AG04449 (cell line): ENCODE measurements around the gene MXD4.

ENCODE experiments used
- CTCF ChIA-PET: fragments of 350-600 bp; formaldehyde crosslinking; extraction: SDS; loops from one replicate; lab custom pipeline; 2021; ENCODE audit warnings: antibody characterized with exemption; lab: Yijun Ruan, JAX
- POLR2A ChIA-PET: fragments of 400-600, 350-600 bp; formaldehyde crosslinking; extraction: SDS; loops from one replicate; lab custom pipeline; 2020; ENCODE audit warnings: antibody characterized with exemption, inconsistent platforms; lab: Yijun Ruan, JAX
- DNase-seq: peaks from one replicate; pipeline ENCODE4 v3.0.0-alpha.2; 2010; ENCODE audit warnings: low read depth, low spot score
- H3K4me3 ChIP-seq: 2 replicates; pipeline ENCODE4 v1.5.1; 2011; ENCODE audit warnings: low read depth, mild to moderate bottlenecking, control low read depth, low read length
- CTCF ChIP-seq: IDR thresholded peaks from one replicate; pipeline ENCODE4 v1.5.1; 2011; ENCODE audit warnings: mild to moderate bottlenecking, moderate library complexity, low read length, control low read depth, inconsistent platforms; ENCODE audit not compliant: insufficient read depth; ENCODE audit errors: missing control alignments

The MXD4 gene

GRCh38 chr4:2289955-2290333 lies 28.0 kb upstream of the MXD4 start:
- H3K4me3 ChIP-seq: no peak overlapping the region
- CTCF ChIA-PET: no interaction called here
- DNase-seq: no peak
- no peak for TF ChIP-seq CTCF
- POLR2A ChIA-PET: no interaction called here

GRCh38 chr4:2289311-2289954 lies 27.5 kb upstream of the MXD4 start:
- ChIA-PET CTCF (no interaction called here), POLR2A (interaction anchor here (1.2 kb wide), 1 partner anchor 27 kb away, joined by 3 read pairs; the partner anchor contains the start of gene MXD4)
- TF ChIP-seq CTCF: no peak

GRCh38 chr4:2288051-2288541 lies 26.2 kb upstream of the MXD4 start:
- DNase-seq: no peak
- CTCF ChIA-PET: no interaction called here
- no peak overlapping the region for H3K4me3 ChIP-seq
- POLR2A ChIA-PET: interaction anchor here (1.2 kb wide), 1 partner anchor 26 kb away, joined by 3 read pairs; the partner anchor contains the start of gene MXD4
- TF ChIP-seq CTCF: no peak

More at GRCh38 chr4:2289311-2289954, 27.5 kb upstream of the MXD4 start:
- no peak for DNase-seq
- H3K4me3 ChIP-seq: no peak overlapping the region

GRCh38 chr4:2287594-2287915 lies 25.6 kb upstream of the MXD4 start:
- ChIA-PET CTCF (no interaction called here), POLR2A (no interaction called here)
- no peak overlapping the region for H3K4me3 ChIP-seq
- no peak for TF ChIP-seq CTCF
- DNase-seq: no peak

GRCh38 chr4:2286904-2287593 lies 25.1 kb upstream of the MXD4 start:
- no peak overlapping the region for H3K4me3 ChIP-seq
- no peak for DNase-seq
- TF ChIP-seq CTCF: no peak
- CTCF ChIA-PET: no interaction called here
- POLR2A ChIA-PET: no interaction called here

- DNase-seq: no peak
- no peak overlapping the region for H3K4me3 ChIP-seq
- TF ChIP-seq CTCF: no peak
- ChIA-PET POLR2A (no interaction called here), CTCF (no interaction called here)
Observed at GRCh38 chr4:2285613-2286381, 23.9 kb upstream of the MXD4 start.
